ENCODE results near the gene CACNA2D1.

The CACNA2D1 gene

GRCh38 chr7:82270870-82271269 lies 172.7 kb downstream of the CACNA2D1 start:
- DNase-seq = no peak

GRCh38 chr7:82268632-82269031 lies 174.9 kb downstream of the CACNA2D1 start:
- DNase-seq = no peak

- no peak for DNase-seq
Observed at GRCh38 chr7:82266081-82266480, 177.5 kb downstream of the CACNA2D1 start.

GRCh38 chr7:82264783-82265305 lies 178.7 kb downstream of the CACNA2D1 start:
- no peak for DNase-seq

- DNase-seq = no peak
Observed at GRCh38 chr7:82263920-82264782, 179.4 kb downstream of the CACNA2D1 start.

GRCh38 chr7:82258181-82258580 lies 185.4 kb downstream of the CACNA2D1 start:
- no peak for DNase-seq

GRCh38 chr7:82257118-82257695 lies 186.4 kb downstream of the CACNA2D1 start:
- no peak for DNase-seq

- DNase-seq = no peak
Observed at GRCh38 chr7:82255706-82256105, 187.9 kb downstream of the CACNA2D1 start.

GRCh38 chr7:82250598-82250997 lies 193.0 kb downstream of the CACNA2D1 start:
- DNase-seq = no peak

GRCh38 chr7:82249979-82250378 lies 193.6 kb downstream of the CACNA2D1 start:
- no peak for DNase-seq

- DNase-seq = no peak
Observed at GRCh38 chr7:82247814-82248433, 195.7 kb downstream of the CACNA2D1 start.

- DNase-seq = no peak
Observed at GRCh38 chr7:82244947-82245517, 198.5 kb downstream of the CACNA2D1 start.

GRCh38 chr7:82241356-82241755 lies 202.2 kb downstream of the CACNA2D1 start:
- no peak for DNase-seq

- no peak for DNase-seq
Observed at GRCh38 chr7:82235713-82236112, 207.9 kb downstream of the CACNA2D1 start.

GRCh38 chr7:82234457-82235049 lies 209.0 kb downstream of the CACNA2D1 start:
- DNase-seq = no peak

GRCh38 chr7:82230811-82231581 lies 212.6 kb downstream of the CACNA2D1 start:
- no peak for DNase-seq

- no peak for DNase-seq
Observed at GRCh38 chr7:82229164-82229563, 214.4 kb downstream of the CACNA2D1 start.

- no peak for DNase-seq
Observed at GRCh38 chr7:82226191-82226590, 217.4 kb downstream of the CACNA2D1 start.

- no peak for DNase-seq
Observed at GRCh38 chr7:82224529-82224928, 219.0 kb downstream of the CACNA2D1 start.

GRCh38 chr7:82223580-82223979 lies 220.0 kb downstream of the CACNA2D1 start:
- DNase-seq = no peak

- DNase-seq = no peak
Observed at GRCh38 chr7:82221152-82221674, 222.4 kb downstream of the CACNA2D1 start.

GRCh38 chr7:82212466-82212865 lies 231.1 kb downstream of the CACNA2D1 start:
- no peak for DNase-seq
